ENCODE measurements around the gene SLC13A3.

SLC13A3 gene

GRCh38 chr20:46640536-46641311 lies 10.5 kb downstream of the SLC13A3 start:
- Histone ChIP-seq H3K36me3 (ENCODE audit: insufficient read depth, low read length) (no peaks in the 10 kb centered on the region), H3K27me3 (ENCODE audit: insufficient read depth, low read length) (0 out of 2 replicates have a peak, but pooled peaks cover 10% of the 10 kb centered on the region), H3K9ac (ENCODE audit: low read length) (no peak overlapping the region)

GRCh38 chr20:46640044-46640443 lies 11.2 kb downstream of the SLC13A3 start:
- H3K27ac ChIP-seq (ENCODE audit: low read depth, low read length, poor library complexity, severe bottlenecking), result no peak overlapping the region
- H3K27me3 ChIP-seq (ENCODE audit: insufficient read depth, low read length), result peaks cover 10% of the 10 kb centered on the region; the same call in 1 of the 2 replicates
- no peaks in the 10 kb centered on the region for H3K9me3 ChIP-seq (ENCODE audit: low read length)
- no peak overlapping the region for H3K4me3 ChIP-seq (ENCODE audit: low read depth, low read length, poor library complexity, severe bottlenecking)
- no peak overlapping the region for H3K9ac ChIP-seq (ENCODE audit: low read length)
- no peak for TF ChIP-seq EZH2 (IDR thresholded peaks at IDR 0.05; ENCODE audit: borderline replicate concordance, low read length)
- TF ChIP-seq CTCF (IDR thresholded peaks at IDR 0.05; ENCODE audit: low read length), result no peak
- no peaks in the 10 kb centered on the region for H3K36me3 ChIP-seq (ENCODE audit: insufficient read depth, low read length)
- H3K9me2 ChIP-seq (ENCODE audit: low read depth, low read length), result no peaks in the 10 kb centered on the region
- no peaks in the 10 kb centered on the region for H3K4me1 ChIP-seq (ENCODE audit: insufficient read depth, low read length, severe bottlenecking)
- no peak overlapping the region for H2AFZ ChIP-seq (ENCODE audit: low read length)
- no peaks in the 10 kb centered on the region for H3F3A ChIP-seq (ENCODE audit: insufficient read depth, low read length)
- H3K4me2 ChIP-seq (ENCODE audit: low read length), result no peak overlapping the region
- H4K20me1 ChIP-seq (ENCODE audit: insufficient read depth, low read length), result no peaks in the 10 kb centered on the region
- no peaks in the 10 kb centered on the region for H3K79me2 ChIP-seq (ENCODE audit: insufficient read depth, low read length)

More at GRCh38 chr20:46640536-46641311, 10.5 kb downstream of the SLC13A3 start:
- no peak overlapping the region for H3K27ac ChIP-seq (ENCODE audit: low read depth, low read length, poor library complexity, severe bottlenecking)
- no peak overlapping the region for H3K4me3 ChIP-seq (ENCODE audit: low read depth, low read length, poor library complexity, severe bottlenecking)
- no peaks in the 10 kb centered on the region for H4K20me1 ChIP-seq (ENCODE audit: insufficient read depth, low read length)
- no peaks in the 10 kb centered on the region for H3K4me1 ChIP-seq (ENCODE audit: insufficient read depth, low read length, severe bottlenecking)
- no peaks in the 10 kb centered on the region for H3K9me2 ChIP-seq (ENCODE audit: low read depth, low read length)
- no peaks in the 10 kb centered on the region for H3K9me3 ChIP-seq (ENCODE audit: low read length)
- no peak overlapping the region for H3K4me2 ChIP-seq (ENCODE audit: low read length)
- H3K79me2 ChIP-seq (ENCODE audit: insufficient read depth, low read length), result no peaks in the 10 kb centered on the region
- no peaks in the 10 kb centered on the region for H3F3A ChIP-seq (ENCODE audit: insufficient read depth, low read length)
- H2AFZ ChIP-seq (ENCODE audit: low read length), result no peak overlapping the region
- no peak for TF ChIP-seq EZH2 (IDR thresholded peaks at IDR 0.05; ENCODE audit: borderline replicate concordance, low read length)
- no peak for TF ChIP-seq CTCF (IDR thresholded peaks at IDR 0.05; ENCODE audit: low read length)

GRCh38 chr20:46639587-46639986 lies 11.7 kb downstream of the SLC13A3 start:
- Histone ChIP-seq H3K9ac (ENCODE audit: low read length) (no peak overlapping the region), H3K27me3 (ENCODE audit: insufficient read depth, low read length) (peaks cover 10% of the 10 kb centered on the region; the same call in 1 of the 2 replicates), H3K79me2 (ENCODE audit: insufficient read depth, low read length) (no peaks in the 10 kb centered on the region), H3K9me3 (ENCODE audit: low read length) (no peaks in the 10 kb centered on the region), H3K4me3 (ENCODE audit: low read depth, low read length, poor library complexity, severe bottlenecking) (no peak overlapping the region), H3K27ac (ENCODE audit: low read depth, low read length, poor library complexity, severe bottlenecking) (no peak overlapping the region), H3K36me3 (ENCODE audit: insufficient read depth, low read length) (no peaks in the 10 kb centered on the region), H3F3A (ENCODE audit: insufficient read depth, low read length) (no peaks in the 10 kb centered on the region), H4K20me1 (ENCODE audit: insufficient read depth, low read length) (no peaks in the 10 kb centered on the region), H3K9me2 (ENCODE audit: low read depth, low read length) (no peaks in the 10 kb centered on the region), H3K4me1 (ENCODE audit: insufficient read depth, low read length, severe bottlenecking) (no peaks in the 10 kb centered on the region), H2AFZ (ENCODE audit: low read length) (no peak overlapping the region), H3K4me2 (ENCODE audit: low read length) (no peak overlapping the region)
- TF ChIP-seq CTCF (IDR thresholded peaks at IDR 0.05; ENCODE audit: low read length), result no peak
- TF ChIP-seq EZH2 (IDR thresholded peaks at IDR 0.05; ENCODE audit: borderline replicate concordance, low read length), result no peak

Measured in OCI-LY1 (cell line).